ENCODE data around the gene MGAT5B.

Gene MGAT5B

DNA sequence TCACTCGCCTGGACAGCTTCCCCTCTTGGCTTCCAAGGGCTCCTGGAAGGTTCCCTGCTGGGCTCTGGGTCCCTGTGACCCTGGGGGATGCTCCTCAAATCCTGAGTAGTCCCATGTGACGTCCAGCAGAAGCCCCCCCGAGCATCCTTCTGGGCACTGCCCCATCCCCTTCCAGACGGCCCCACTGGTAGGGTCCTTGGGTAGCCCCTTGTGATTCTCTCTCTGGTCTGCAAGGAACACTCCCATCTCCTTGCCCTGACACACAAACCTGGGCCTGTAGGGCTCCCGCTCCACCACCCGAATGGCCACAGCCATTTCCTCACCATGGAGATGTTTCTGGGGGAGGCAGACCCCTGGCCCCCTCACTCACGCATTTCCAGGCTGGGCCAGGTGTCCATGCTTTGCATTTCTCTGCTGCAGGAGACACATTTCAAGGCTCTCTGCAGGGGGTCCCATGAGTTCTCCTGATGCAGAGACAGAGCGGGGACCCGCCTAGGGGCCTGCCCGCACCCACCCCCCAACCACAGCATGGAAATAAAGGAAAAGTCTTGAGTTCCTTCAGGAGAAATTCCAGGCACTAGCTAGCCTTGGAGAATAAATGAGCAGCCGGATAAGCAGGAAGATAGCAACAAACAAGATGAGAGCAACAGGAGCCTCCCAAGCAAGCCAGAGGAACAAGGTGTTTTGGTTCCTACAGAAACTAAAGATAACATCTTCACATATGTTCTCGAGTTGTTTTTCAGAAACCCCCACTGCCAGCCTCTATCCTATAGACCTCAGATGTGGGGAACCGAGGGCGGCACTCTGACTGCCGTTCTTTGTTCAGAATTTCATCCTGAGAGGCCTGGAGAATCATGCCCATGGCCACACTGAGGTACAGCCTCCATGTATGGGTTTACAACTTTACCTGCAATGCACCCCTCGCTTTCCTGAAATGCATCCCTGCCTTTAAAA lies 128.8 kb downstream of the MGAT5B start:
- in situ Hi-C loops (cut with HindIII; ENCODE audit: low sequenced_read_pairs), result no loop called here

DNA sequence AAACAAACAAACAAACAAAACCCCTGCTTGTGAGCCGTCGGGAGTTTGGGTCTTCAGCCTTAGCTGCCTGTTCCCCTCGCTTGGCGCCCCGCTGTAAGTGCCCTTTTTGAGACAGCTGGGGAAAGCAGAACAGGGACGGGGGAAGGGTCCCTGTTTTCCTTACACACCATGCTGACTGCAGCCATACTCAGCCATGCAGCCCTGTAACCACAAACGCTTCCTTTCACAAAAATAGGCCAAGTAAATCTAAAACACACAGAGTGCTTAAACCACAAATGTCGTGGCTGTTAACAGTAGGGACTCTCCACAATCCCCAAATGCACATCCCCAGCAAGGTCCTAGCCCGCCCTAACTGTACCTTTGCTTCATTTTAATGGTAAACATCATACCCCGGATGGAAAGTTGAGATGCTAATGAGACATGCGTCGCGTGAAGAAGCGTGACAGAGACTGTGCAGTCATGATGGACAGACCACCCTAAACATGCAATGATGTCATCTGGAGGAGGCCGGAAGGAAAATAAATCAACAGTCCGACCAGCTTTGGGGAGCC lies 129.9 kb downstream of the MGAT5B start:
- in situ Hi-C loops (cut with HindIII; ENCODE audit: low sequenced_read_pairs), result no loop called here

DNA sequence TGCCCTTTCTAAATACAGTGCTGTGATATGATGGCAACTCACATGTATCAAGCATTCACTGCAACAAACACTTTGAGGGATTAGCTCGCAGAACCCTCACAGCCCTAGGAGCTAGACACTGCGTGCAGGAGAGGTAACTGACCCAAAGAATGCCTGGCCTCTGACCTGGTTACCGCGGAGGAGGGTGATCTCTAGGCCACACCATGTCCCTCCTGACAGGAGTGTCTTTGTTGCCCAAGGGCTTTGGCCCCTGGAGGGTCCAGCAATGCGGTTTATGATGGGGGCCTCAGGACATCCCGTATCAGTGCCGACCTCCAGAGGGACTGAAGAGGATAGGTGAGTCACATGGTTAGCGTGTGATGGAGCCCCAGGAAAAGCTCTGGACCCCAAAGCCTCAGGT lies 130.6 kb downstream of the MGAT5B start:
- in situ Hi-C loops (cut with HindIII; ENCODE audit: low sequenced_read_pairs), result no loop called here

All from endothelial cell of hepatic sinusoid (primary cell).